Colonic mucosa (tissue), 4 donors: Measurements from ENCODE around the gene OR51E1. TPM values are rescaled to one million over a fixed set of nuclear protein-coding genes. Genes with fewer than 3 reads are reported as not detected.

Source experiments
- DNase-seq: peaks from one replicate; pipeline ENCODE4 v3.0.0-alpha.2; 2020
- H3K27ac ChIP-seq: fragments of 200-600 bp; one replicate; pipeline ENCODE4 v1.8.0; 2021
- H3K27me3 ChIP-seq: fragments of 200-600 bp; one replicate; pipeline ENCODE4 v1.8.0; 2021
- H3K36me3 ChIP-seq: fragments of 200-600 bp; one replicate; pipeline ENCODE4 v1.8.0; 2021
- H3K4me1 ChIP-seq: fragments of 200-600 bp; one replicate; pipeline ENCODE4 v1.8.0; 2021; ENCODE audit warnings: mild to moderate bottlenecking
- H3K4me3 ChIP-seq: fragments of 200-600 bp; one replicate; pipeline ENCODE4 v1.8.0; 2021
- H3K9ac ChIP-seq, 2 donors: one replicate each; pipeline ENCODE4 v1.7.0; 2013; ENCODE audit warnings: control low read depth in 2 of 2, low read depth in 2 of 2, low read length in 2 of 2
- H3K9me3 ChIP-seq: fragments of 200-600 bp; one replicate; pipeline ENCODE4 v1.8.0; 2021
- intact Hi-C: fragments of 100-400 bp; cut with DNase I; formaldehyde crosslinking; loops from one replicate; pipeline ENCODE4 v1.14.1; 2022
- total RNA-seq, 2 donors: library from RNA; stranded (reverse); fragmentation: NEBNext Ultra II Directional in 1 of 2; extraction: Animal tissue kit (Norgen Biotek cat#: 25700) in 1 of 2; gene quantifications; one replicate each; pipeline ENCODE4 v1.2.1, GENCODE V29; 2021
- TF ChIP-seq, protein P1 (sequence below): fragments of 200-600 bp; IDR thresholded peaks from one replicate; pipeline ENCODE4 v1.8.0; 2022; ENCODE audit warnings: antibody characterized with exemption, mild to moderate bottlenecking
- donor health status: healthy.
- donor health status: DM: no; HTN: no; CAD: no.
- donor health status: DM: no; HTN: no; CAD: no.

OR51E1 gene
- total RNA-seq, 2 donors from 2014 or later = 0.22 to 1.0 TPM

DNA sequence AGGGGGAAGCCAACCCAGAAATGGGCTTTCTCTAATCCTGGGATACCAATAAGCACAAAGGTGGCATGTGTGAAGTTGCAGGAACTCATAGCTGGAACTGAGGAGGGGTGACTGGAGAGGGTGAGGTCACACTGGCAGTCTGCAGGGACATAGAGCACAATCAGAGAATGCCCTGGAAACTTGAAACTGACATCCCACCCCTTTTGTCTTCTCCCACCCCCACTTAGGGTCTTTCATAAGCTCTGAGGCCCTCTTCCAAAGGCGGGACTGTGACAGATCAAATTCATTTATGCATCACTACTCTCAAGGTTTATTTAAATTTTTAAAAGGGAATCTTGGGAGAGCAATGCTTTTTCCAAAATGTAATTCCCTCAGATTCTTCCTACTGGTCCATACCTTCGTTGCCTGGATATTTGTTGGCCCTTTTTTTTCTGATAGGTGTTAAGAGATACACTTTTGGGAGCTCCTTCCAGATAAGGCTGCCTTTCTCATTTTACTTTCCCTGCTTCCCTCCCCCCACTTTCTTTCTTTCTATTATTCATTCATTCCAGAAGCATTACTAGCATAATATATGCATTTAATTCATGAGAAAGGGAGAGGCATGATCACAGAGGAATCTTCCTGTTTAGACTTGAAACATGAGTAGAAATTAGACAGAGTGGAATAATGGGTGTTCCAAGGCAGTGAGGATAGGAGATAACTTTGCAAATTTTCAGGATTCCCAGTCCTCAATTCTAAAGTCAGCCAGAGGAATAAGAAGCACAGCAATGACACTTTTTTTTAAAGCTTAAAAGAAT, 39.0 kb downstream of the OR51E1 start:
- no peak for DNase-seq
- H3K27me3 ChIP-seq = no peaks in the 10 kb centered on the region
- H3K9ac ChIP-seq = no peak overlapping the region
- H3K9me3 ChIP-seq = no peaks in the 10 kb centered on the region
- H3K36me3 ChIP-seq = no peaks in the 10 kb centered on the region
- no peak overlapping the region for H3K27ac ChIP-seq
- TF ChIP-seq, protein P1, sequence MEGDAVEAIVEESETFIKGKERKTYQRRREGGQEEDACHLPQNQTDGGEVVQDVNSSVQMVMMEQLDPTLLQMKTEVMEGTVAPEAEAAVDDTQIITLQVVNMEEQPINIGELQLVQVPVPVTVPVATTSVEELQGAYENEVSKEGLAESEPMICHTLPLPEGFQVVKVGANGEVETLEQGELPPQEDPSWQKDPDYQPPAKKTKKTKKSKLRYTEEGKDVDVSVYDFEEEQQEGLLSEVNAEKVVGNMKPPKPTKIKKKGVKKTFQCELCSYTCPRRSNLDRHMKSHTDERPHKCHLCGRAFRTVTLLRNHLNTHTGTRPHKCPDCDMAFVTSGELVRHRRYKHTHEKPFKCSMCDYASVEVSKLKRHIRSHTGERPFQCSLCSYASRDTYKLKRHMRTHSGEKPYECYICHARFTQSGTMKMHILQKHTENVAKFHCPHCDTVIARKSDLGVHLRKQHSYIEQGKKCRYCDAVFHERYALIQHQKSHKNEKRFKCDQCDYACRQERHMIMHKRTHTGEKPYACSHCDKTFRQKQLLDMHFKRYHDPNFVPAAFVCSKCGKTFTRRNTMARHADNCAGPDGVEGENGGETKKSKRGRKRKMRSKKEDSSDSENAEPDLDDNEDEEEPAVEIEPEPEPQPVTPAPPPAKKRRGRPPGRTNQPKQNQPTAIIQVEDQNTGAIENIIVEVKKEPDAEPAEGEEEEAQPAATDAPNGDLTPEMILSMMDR = no peak
- no peak overlapping the region for H3K4me3 ChIP-seq
- no peaks in the 10 kb centered on the region for H3K4me1 ChIP-seq
- intact Hi-C loops = no loop called here

DNA sequence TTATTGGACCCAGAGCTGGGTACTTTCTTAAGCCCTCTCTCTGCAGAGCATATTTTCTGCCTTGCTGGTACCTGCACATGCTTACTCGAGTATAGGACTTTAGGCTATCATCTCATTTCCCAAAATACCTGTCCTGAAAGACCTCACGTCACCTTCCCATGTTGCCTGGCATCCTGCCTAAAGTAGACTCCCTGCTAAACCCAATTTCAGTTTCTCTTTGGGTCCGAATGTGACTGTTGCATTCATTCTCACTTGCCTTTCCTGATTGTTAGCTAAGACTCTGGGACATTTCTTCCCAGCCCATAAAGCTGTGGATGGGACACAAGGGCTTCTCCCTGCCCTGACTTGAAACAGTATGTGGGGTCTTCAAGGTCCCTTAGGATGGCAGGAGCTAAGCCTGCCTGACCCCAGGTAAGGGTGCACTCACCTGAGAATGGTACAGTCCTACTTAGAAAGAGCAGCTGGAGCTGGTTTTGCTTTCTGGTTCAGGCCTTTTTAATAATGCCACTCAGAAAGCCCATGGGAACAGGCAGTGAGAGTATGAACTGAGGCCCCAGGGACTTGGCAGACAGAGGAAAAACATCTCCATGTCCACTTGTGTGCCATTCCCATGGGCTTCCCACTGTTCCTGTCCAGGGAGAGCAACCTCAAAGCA, 41.0 kb downstream of the OR51E1 start:
- H3K27ac ChIP-seq = no peak overlapping the region
- intact Hi-C loops = no loop called here
- H3K36me3 ChIP-seq = no peaks in the 10 kb centered on the region
- H3K4me3 ChIP-seq = no peak overlapping the region
- H3K4me1 ChIP-seq = no peaks in the 10 kb centered on the region
- H3K9ac ChIP-seq = no peak overlapping the region
- H3K27me3 ChIP-seq = no peaks in the 10 kb centered on the region
- no peaks in the 10 kb centered on the region for H3K9me3 ChIP-seq
- TF ChIP-seq, protein P1 = no peak
- DNase-seq = no peak

- H3K9me3 ChIP-seq = no peaks in the 10 kb centered on the region
- no peaks in the 10 kb centered on the region for H3K36me3 ChIP-seq
- H3K27me3 ChIP-seq = no peaks in the 10 kb centered on the region
- H3K9ac ChIP-seq = no peak overlapping the region
- H3K27ac ChIP-seq = no peak overlapping the region
- TF ChIP-seq, protein P1 = no peak
- no peak for DNase-seq
- no peaks in the 10 kb centered on the region for H3K4me1 ChIP-seq
- intact Hi-C loops = no loop called here
- no peak overlapping the region for H3K4me3 ChIP-seq
Measured at GRCh38 chr11:4695442-4695841, 51.7 kb downstream of the OR51E1 start.

- Histone ChIP-seq H3K27me3 (no peaks in the 10 kb centered on the region), H3K36me3 (no peaks in the 10 kb centered on the region), H3K27ac (no peak within 1 kb of the TSS), H3K4me3 (no peak within 1 kb of the TSS), H3K9me3 (no peaks in the 10 kb centered on the region), H3K4me1 (no peaks in the 10 kb centered on the region), H3K9ac (no peak within 1 kb of the TSS)
- TF ChIP-seq, protein P1 = no peak
- DNase-seq = no peak
- intact Hi-C loops = no loop called here
Measured at GRCh38 chr11:4697585-4697984, 53.8 kb downstream of the OR51E1 start, which contains the start of gene OR51E2. Gene OR51E2, minus strand, starts transcription at chr11:4697853. Its CDS starts 15,142 bp downstream, at chr11:4682711.

- Histone ChIP-seq H3K27me3 (no peaks in the 10 kb centered on the region), H3K9me3 (no peaks in the 10 kb centered on the region), H3K9ac (no peak overlapping the region), H3K27ac (no peak overlapping the region), H3K36me3 (no peaks in the 10 kb centered on the region), H3K4me1 (no peaks in the 10 kb centered on the region), H3K4me3 (no peak overlapping the region)
- intact Hi-C loops = no loop called here
- DNase-seq = no peak
- TF ChIP-seq, protein P1 = no peak
Measured at GRCh38 chr11:4699697-4700435, 56.1 kb downstream of the OR51E1 start.
